HG02678 (cell line): ENCODE data around the gene SCFD2.
"Not testable (repeated sequence)": the region's sequence is repeated elsewhere in the genome, so short reads cannot be mapped to it uniquely, and the experiment has no call there.

Experiments
- ATAC-seq: cut with Tn5 transposase; IDR thresholded peaks from one replicate; pipeline ENCODE4 v1.9.1; 2021; ENCODE audit warnings: mild to moderate bottlenecking, moderate library complexity; ENCODE audit not compliant: unreplicated experiment

The SCFD2 gene

DNA sequence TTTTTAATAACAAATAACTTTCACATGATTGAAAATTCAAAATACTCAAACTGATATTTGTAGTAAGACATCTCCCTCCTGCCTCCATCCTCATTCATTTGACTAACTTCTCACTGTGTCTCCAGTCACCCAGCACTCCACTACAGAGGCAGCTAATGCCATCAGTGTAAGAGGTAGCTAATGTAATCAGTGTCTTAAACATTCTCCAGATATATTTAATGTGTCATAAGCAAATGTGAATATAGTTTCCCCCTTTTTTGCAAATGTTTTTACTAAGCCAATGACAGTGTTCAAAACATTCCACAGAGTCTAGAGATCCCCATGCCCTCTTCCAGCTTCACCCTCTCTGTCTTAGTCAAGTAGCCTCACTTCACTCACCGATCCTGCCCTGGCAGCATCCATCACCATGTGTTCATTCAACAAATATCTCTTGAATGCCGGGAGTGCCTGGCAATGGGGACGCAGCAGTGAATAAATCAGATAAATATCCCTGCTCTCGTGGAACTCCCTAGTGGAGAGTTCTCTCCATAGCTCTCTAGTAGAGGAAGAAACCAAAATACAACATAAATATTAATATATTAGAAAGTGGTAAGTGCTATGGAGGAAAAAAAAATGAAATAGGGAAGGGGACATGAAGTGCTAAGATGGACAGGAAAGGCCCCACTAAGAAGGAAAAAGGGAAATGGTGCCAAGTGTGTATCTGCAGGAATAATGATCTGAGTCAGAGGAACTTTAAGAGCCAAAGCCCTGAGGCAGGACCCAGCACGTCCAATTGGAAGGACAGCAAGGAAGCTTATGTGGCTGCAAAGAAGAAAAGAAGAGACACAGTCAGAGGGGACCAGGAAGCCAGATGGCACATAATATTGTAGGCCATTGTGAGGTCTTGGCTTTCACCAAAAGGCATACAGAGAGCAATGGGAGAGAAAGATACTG lies 18.7 kb downstream of the SCFD2 start:
- ATAC-seq = no peak

DNA sequence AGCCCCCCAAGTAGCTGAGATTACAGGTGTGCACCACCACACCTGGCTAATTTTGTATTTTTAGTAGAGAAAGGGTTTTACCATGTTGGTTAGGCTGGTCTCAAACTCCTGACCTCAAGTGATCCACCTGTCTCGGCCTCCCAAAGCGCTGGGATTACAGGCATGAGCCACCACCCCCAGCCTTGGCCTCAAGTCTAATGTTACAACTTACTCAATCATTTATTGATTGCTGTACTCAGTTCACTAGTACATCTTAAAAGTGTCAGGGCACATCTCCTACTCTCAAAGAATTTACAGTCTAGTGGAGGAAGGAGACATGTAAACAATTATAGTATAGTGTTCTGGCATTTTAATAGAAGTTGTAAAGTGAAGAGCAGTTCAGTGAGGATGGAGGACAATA lies 19.5 kb downstream of the SCFD2 start:
- ATAC-seq = not testable (repeated sequence)

DNA sequence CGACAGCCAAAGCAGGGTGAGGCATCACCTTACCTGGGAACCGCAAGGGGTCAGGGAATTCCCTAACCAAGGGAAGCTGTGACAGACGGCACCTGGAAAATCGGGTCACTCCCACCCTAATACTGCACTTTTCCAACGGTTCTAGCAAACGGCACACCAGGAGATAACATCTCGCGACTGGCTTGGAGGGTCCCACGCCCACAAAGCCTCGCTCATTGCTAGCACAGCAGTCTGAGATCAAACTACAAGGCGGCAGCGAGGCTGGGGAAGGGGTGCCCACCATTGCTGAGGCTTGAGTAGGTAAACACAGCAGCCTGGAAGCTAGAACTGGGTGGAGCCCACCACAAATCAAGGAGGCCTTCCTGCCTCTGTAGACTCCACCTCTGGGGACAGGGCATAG lies 25.7 kb downstream of the SCFD2 start:
- ATAC-seq = not testable (repeated sequence)

DNA sequence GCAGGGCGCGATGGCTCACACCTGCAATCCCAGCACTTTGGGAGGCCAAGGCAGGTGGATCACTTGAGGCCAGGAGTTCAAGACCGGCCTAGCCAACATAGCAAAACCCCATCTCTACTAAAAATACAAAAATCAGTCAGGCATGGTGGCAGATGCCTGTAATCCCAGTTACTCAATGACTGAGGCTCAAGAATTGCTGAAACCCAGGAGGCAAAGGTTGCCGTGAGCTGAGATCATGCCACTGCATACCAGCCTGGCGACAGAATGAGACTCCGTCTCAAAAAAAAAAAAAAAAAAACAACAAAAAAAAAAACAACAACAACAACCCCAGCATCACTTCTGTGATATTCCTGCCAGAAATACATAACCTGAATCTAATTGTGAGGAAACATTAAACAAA lies 30.9 kb downstream of the SCFD2 start:
- ATAC-seq = not testable (repeated sequence)

DNA sequence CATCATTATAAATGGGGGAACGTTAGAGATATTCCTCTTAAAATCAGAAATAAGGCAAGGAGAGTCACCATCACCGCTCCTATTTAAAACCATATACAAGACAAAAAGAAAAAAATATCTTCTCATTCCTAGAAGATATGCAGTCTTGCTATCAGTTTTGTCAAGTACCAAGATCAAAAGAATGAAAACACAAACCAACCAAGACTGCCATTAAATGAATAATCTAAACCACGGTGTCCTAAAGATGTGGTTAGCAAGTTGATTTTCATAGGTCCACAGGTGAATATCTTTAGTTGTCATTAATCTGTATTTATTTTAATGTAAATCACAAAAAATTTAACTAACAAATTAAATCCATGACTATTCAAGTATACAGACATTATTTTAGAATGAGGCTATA lies 39.3 kb downstream of the SCFD2 start:
- no peak for ATAC-seq

DNA sequence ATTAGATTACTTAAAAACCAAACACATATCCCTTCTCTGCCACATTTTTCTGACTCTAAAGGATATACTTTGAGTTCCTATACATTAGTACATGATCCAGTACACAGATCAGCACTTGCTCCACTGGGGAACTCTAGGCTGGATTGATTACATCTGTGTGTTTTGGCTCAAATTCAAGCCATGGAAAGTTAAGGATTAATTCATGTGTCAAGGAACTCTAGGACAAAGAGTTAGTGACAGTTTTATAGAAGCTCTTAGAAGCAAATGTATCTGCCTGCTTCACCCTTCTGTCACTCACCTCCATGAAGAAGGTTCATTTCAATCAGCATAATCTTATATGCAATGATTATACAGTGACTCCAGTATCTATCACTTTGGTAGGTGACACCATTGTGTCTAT lies 43.2 kb downstream of the SCFD2 start:
- ATAC-seq = no peak

DNA sequence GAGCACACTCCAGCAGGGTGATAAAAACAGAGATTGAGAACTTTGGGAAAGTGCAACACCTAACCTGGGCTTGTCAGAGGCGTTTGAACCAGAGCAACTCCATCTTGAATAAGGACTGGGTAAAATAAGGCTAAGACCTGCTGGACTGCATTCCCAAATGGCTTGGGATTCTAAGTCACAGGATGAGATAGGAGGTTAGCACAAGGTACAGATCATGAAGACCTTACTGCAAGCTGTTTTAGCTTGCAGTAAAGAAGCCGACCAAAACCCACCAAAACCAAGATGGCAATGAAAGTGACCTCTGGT lies 43.9 kb downstream of the SCFD2 start:
- ATAC-seq = no peak

DNA sequence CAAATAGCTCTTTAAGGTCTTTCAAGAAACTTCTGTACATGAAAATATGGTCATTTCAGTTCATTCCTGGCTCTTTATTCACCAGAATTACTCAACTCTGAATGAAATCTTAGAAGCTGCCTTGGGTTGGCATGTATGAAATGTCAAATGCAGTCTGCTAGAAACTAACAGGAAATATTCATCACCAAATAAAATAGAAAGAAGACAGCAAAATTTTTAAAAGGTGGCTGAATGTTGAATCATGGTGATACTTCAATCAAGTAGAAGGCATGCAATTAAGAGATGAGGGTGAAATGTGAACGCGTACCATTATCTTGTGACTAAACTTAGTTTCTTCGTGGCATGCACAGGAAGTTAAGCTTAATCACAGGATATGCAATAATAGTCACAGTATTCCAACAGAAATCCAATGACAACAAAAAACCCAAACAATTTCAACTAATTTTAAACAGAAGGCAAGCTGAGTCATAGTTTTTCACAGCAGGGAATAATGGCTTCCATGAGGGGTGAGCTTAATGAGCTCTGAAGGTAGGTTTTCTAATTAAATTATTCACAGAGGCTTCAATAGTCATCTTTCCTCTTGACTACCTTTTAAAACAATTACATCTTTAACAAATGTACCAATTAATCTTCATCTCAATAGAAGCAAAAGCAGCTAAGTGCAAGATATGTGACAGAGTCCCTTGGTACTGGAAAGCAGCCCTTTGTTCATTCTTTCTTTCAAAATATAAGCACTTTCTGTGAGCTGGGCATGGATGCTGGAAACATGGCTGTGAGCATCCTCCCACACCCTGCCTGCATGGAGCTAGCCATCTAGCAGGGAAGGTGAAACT lies 44.5 kb downstream of the SCFD2 start:
- ATAC-seq = no peak

DNA sequence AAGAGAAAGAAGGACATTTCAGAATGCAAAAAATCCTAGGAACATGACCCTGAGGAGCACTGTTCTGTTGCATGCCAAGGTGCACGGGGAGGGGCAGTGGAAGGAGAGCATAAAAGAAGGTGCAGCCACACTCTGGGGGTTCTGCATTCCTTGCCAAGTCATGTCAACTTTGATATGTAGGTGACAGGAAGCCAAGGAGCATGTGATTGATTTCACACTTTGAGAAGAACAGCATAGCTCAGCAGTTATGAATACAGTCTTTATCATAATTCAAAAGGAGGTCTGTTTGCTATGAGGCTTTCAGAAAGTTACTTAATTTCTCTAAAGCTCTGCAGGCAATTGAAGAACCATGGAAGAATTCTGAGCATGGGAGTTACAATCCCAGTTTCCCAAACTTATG lies 50.6 kb downstream of the SCFD2 start:
- no peak for ATAC-seq

DNA sequence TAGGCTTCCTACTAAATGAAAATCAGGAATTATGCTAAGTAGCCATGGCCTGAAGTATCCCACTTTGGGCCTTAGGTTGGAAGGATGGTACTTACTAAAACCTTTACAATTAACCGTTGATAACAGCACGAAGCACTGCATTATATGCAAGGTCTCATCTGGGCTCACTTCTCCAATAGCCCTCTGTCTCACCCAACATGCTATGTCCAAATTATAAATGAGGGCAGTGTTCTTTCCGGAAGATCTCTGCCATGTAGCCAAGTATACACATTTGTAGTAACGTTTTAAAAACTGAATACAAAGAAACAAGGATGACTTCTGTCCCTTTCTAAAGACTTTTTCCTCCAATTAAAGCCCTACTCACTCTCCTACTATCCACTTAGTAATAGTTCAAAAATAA lies 51.6 kb downstream of the SCFD2 start:
- ATAC-seq = no peak

DNA sequence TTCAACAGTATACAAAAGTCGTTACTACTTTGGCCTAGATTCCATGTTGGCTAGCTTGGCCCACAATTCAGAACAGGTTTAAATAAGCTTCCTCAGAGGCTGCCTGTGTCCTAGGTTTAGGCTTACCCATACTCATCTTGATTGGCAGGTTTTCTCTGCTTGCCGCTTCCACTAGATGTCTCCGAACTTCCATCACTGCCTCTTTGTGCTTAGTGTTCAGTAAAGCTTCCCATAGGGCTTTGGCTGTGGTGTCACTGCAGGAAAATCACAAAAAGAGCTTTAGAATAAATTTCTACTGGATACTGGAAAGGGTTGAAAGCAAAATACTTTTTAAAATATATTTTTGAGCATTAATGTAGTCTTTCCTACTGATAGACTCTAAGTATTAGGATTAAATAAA lies 52.4 kb downstream of the SCFD2 start:
- ATAC-seq = no peak

DNA sequence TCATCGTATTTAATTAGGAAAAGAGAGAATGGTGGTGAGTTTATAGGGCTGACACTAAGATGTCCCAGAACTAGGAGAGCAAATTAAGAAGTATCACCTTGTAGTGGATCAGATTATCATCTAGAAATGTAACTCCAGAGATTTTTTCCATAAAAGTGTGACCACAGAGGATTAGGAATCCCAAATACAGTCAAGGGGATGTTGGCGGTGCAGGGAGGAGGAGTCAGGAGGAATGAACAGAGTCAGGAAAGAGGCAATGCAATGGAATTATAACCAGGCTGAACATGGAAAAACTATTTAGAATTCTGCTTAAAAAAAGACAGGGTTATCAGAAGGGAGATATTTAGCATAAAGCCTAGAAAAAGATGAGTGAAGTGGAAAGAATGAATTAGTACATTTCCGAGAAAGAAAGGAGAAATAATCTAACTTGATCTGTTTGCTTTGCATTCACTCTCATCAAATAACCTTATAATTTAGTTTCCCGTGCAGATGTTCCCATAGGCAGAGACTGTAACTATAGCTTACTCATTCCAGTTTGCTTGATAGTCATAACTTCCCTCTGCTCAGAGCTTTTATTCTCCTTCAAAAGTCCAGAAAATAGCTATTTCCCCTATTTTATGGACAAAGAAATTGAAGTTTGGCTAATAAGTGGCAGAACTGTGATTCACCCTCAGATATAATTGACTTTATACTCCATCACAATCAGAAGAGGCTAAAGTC lies 56.4 kb downstream of the SCFD2 start:
- no peak for ATAC-seq

DNA sequence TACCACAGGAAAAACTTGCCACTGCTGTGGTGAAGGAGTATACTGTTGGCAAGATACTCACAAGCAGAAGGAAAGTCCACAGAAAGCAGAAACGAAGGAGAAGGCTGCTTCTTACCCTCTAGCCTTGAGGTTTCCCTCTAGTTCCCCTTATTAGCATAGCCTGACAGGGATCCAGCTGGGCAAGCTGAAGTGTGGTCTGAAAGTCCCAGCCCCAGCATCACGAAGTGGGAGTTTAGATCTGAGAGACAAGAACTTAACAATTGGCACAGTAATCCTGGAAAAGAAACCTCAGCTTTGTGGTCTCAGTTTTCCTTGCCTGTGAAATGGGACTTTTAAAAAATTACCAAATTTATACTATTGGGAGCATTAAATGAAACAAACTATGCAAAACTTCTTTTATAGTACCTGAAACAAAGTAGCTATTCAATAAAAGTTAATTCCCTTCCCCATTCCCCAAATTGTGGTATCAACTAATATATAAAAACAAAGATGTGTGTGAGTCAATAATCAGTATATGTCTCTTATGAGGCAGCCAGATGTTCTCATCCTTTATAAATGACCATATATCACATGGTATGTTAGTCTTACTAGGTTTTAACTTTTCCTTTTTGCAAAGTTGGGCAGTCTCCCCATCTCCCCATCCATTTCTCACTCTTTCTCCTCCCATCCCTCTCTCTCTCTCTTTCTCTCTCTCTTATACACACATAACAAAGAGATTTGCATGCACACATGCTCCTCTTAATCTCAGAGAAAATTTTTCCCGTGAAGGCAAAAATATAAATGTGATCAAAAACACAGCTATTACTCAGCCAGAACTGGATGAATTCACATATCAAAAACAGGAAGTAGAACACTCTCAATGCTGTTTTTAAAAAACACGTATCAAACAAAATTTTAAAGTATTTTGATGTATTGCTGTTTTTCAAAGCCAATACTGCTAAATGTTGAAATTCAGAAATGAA lies 57.8 kb downstream of the SCFD2 start:
- peak; percentile 64 for ATAC-seq

DNA sequence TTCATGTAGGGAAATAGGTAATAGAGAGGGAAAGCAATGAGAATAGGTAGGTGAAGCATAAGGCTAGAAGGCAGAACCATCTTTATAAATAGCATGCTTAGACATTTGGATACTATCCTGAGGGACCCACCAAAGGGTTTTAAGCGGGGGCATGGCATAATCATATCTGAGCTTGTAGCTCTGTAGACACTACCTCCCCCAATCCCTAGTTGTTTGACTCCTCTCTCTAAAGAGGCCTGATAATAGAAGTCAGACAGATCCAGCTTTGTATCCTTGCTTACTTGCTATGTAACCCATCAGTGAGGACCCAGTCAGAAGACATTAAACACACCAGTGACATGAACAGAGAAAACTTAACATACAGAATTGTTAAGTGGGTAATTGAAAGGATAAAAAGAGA lies 58.7 kb downstream of the SCFD2 start:
- no peak for ATAC-seq

DNA sequence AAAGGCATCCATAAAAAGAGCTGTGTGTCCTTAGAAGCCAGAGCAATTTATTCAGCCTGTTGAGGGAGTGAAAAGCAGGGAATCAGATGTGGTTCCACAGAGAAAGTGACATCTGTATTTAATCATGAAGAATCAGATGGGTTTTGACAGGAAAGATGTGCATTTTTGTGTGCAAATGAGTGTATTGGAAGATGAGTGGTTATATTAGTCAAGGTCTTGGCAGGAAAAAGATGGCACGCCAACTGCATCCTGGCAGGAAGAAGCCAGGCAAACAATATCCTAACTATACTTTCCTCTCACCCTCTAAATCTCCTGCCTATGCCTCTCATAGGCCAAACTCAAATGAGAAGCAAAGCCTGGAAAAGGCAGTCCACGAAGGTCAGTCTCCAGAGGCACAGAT lies 59.1 kb downstream of the SCFD2 start:
- ATAC-seq = no peak

DNA sequence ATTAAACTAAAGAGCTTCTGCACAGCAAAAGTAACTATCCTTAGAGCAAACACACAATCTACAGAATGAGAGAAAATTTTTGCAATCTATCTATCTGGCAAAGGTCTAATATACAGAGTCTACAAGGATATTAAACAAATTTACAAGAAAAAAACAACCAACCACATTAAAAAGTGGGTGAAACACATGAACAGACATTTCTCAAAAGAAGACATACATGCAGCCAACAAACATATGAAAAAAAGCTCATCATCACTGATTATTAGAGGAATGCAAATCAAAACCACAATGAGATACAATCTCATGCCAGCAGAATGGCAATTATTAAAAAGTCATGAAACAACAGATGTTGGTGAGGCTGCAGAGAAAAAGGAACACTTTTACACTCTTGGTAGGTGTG lies 73.7 kb downstream of the SCFD2 start:
- ATAC-seq = not testable (repeated sequence)

DNA sequence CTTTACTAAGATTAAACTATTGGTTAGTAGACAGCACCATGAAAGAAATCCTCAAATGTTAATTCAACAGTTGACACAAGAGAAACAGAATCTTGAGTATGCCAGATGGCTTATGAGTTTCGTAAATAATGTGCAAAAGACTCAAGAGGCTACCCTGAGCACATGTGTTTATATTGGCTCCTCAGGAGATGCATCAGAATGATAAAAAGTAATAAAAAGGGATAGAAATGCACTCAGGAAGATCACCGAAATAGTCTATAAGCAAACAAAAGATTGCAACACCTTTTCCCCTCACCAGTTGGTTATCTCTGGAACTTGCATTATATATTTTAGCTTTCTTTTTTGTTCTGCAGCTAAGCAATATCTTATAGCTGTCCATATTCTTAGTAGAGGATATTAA lies 84.4 kb downstream of the SCFD2 start:
- ATAC-seq = no peak

DNA sequence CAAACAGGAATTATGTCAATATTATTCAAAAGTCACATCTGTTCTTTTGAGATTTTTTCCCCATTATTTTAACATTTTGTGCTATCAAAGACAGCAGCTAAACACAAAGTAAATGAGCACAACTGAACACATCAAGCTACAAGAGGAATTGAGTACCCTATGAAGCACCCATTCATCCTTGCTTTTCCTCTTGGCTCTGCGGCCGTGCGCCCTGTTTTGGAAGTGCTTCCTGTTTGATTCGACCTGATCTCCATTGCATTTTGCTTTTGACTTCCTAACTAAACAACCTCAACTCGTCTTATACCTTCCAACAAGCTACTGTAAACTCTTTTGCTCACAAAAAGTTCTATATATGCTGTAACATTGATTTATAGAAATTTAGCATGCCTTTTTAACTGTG lies 85.0 kb downstream of the SCFD2 start:
- ATAC-seq = no peak

DNA sequence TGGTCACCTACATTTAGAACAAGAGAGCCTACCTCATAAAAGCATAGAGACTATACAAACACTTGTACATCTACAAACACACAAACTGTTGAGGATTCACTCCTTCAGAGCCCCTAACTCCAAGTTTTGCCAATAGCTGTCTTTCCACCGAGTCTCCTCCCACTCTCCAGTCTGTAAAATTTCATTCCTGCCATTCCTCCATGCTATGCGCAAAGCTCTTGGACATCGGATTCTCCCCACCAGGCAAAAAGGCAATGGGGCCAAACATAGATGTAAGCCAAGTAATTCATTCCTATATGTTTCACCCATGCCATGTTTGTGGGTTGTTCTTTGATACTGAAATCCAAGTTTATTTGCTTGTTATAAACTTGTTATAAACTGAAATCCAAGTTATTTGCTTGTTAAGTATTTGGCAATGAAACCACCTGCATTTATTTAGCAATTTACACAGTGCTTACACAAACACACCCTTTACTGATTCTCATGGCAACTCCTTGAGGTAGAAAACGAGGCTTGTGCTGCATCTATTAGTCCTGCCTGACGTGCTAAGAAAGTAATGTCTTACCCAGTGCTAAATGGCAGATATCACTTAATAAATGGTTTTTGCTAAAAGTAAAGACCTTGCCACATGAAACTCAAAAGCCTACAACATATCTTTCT lies 91.1 kb downstream of the SCFD2 start:
- ATAC-seq = no peak

DNA sequence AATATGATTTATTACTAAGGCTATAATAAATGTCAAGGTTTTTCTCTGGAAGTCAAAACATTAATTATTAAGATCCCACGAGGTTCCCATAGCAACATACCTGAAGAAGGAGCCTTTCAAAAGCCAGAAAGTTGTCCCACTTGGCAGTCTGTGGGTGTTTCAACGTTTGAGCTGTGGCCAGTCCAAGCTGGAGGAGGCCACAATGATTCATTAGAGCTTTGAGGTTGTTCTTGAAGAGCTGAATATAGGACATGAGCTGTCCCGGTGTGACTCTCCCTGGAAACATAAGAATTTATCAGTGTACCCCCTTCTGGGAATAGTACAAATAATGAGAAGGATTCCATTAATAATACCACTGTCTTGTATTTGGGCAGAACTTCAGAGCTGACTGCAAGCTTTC lies 92.1 kb downstream of the SCFD2 start:
- no peak for ATAC-seq
